ENCODE results near the gene EP400.
"Not testable (repeated sequence)": the region's sequence is repeated elsewhere in the genome, so short reads cannot be mapped to it uniquely, and the experiment has no call there.

EP400 gene

GRCh38 chr12:132102297-132102696, 152.6 kb downstream of the EP400 start:
- TF ChIP-seq CTCF (IDR thresholded peaks at IDR 0.05; ENCODE audit: control insufficient read depth, extremely low read depth, insufficient read depth): no peak
- H3K4me3 ChIP-seq (ENCODE audit: low read depth, low read length): no peak overlapping the region
- DNase-seq (ENCODE audit: low read depth): no peak

GRCh38 chr12:132103072-132103471, 153.3 kb downstream of the EP400 start:
- not testable (repeated sequence) for DNase-seq (ENCODE audit: low read depth); H3K4me3 ChIP-seq (ENCODE audit: low read depth, low read length)

GRCh38 chr12:132103542-132104308, 154.0 kb downstream of the EP400 start:
- no peak for TF ChIP-seq CTCF (IDR thresholded peaks at IDR 0.05; ENCODE audit: control insufficient read depth, extremely low read depth, insufficient read depth)
- no peak overlapping the region for H3K4me3 ChIP-seq (ENCODE audit: low read depth, low read length)
- DNase-seq (ENCODE audit: low read depth): no peak

GRCh38 chr12:132105467-132105866, 155.7 kb downstream of the EP400 start:
- DNase-seq (ENCODE audit: low read depth): no peak
- no peak for TF ChIP-seq CTCF (IDR thresholded peaks at IDR 0.05; ENCODE audit: control insufficient read depth, extremely low read depth, insufficient read depth)
- H3K4me3 ChIP-seq (ENCODE audit: low read depth, low read length): no peak overlapping the region

- H3K4me3 ChIP-seq (ENCODE audit: low read depth, low read length): no peak overlapping the region
- no peak for DNase-seq (ENCODE audit: low read depth)
- TF ChIP-seq CTCF (IDR thresholded peaks at IDR 0.05; ENCODE audit: control insufficient read depth, extremely low read depth, insufficient read depth): no peak
Measured at GRCh38 chr12:132106921-132107320, 157.2 kb downstream of the EP400 start.

GRCh38 chr12:132108211-132108832, 158.6 kb downstream of the EP400 start:
- no peak overlapping the region for H3K4me3 ChIP-seq (ENCODE audit: low read depth, low read length)
- no peak for DNase-seq (ENCODE audit: low read depth)
- no peak for TF ChIP-seq CTCF (IDR thresholded peaks at IDR 0.05; ENCODE audit: control insufficient read depth, extremely low read depth, insufficient read depth)

GRCh38 chr12:132109741-132110140, 160.0 kb downstream of the EP400 start:
- no peak overlapping the region for H3K4me3 ChIP-seq (ENCODE audit: low read depth, low read length)
- DNase-seq (ENCODE audit: low read depth): no peak
- TF ChIP-seq CTCF (IDR thresholded peaks at IDR 0.05; ENCODE audit: control insufficient read depth, extremely low read depth, insufficient read depth): no peak

Measured in LNCaP clone FGC (cell line).